D721Med (cell line): ENCODE data around the gene KCMF1.

Experiments
- DNase-seq: peaks from one replicate; pipeline ENCODE4 v3.0.0; 2011; ENCODE audit warnings: low spot score; ENCODE audit not compliant: insufficient read length
- FAIRE-seq: peaks from 2 replicates; lab custom pipeline; 2011; peaks lifted over from hg19 to GRCh38; lab: Jason Lieb, UNC
- TF ChIP-seq, protein P1 (sequence below): IDR thresholded peaks from 2 replicates; pipeline ENCODE4 v1.5.1; 2012; ENCODE audit warnings: mild to moderate bottlenecking, control low read depth; ENCODE audit not compliant: insufficient read depth; ENCODE audit errors: missing control alignments

Gene KCMF1

DNA sequence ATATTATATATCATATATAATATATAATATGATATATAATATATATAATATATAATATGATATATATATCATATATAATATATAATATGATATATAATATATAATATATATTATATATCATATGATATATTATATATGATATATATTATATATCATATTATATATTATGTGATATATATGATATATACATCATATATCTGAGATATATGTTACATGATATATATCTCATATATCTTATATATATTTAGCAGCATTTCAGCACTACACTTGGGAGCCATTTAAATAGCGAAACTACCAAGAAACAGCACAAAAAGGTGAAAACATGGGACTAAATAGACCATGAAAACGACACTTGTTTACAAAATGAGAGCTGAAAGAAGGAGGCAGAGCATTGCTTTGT is 37.3 kb downstream of the KCMF1 start:
- TF ChIP-seq, protein P1, sequence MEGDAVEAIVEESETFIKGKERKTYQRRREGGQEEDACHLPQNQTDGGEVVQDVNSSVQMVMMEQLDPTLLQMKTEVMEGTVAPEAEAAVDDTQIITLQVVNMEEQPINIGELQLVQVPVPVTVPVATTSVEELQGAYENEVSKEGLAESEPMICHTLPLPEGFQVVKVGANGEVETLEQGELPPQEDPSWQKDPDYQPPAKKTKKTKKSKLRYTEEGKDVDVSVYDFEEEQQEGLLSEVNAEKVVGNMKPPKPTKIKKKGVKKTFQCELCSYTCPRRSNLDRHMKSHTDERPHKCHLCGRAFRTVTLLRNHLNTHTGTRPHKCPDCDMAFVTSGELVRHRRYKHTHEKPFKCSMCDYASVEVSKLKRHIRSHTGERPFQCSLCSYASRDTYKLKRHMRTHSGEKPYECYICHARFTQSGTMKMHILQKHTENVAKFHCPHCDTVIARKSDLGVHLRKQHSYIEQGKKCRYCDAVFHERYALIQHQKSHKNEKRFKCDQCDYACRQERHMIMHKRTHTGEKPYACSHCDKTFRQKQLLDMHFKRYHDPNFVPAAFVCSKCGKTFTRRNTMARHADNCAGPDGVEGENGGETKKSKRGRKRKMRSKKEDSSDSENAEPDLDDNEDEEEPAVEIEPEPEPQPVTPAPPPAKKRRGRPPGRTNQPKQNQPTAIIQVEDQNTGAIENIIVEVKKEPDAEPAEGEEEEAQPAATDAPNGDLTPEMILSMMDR, result no peak
- FAIRE-seq (no peak), DNase-seq (no peak)

DNA sequence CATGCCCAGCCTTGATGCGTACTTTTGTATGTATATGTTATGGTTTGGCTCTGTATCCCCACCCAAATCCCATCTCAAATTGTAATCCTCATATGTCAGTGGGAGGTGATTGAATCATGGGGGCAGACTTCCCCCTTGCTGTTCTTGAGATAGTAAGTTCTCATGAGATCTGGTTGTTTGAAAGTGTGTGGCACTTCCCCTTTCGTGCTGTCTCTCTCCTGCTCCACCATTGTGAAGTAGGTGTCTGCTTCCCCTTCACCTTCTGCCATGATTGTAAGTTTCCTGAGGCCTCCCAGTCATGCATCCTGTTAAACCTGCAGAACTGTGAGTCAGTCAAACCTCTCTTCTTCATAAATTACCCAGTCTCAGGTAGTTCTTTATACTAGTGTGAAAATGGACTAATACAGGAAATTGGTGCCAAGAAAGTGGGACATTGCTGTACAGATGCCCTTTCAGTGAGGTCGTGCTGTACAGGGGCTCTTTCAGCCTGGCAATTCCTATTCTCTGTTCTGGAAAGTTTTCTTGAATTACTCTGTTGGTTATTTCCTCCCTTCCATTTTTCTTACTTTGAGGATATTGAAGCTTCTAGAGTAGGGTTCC is 38.2 kb downstream of the KCMF1 start:
- no peak for DNase-seq
- no peak for FAIRE-seq
- TF ChIP-seq, protein P1, result no peak

- FAIRE-seq (no peak), DNase-seq (no peak)
- TF ChIP-seq, protein P1, result no peak
Measured at GRCh38 chr2:85010404-85010803, 39.4 kb downstream of the KCMF1 start.

DNA sequence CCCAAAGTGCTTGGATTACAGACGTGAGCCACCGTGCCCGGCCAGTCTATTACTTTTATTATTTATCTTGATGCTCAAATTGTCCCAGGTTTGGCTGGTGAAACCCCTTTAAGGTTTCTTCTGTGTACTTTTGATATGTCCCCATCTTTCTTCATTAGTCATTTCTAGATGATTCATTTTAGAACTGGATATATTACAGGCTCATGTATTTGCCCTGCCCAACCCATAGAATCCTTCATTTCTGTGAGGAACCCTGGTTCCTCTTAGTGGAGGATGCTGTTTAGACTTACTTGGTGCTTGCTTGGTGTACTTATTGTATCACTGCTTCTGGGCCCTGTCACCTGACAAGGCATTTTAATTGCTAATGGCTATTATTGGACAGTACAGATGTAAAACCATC is 40.1 kb downstream of the KCMF1 start:
- DNase-seq, result no peak
- FAIRE-seq, result no peak
- TF ChIP-seq, protein P1, result no peak

DNA sequence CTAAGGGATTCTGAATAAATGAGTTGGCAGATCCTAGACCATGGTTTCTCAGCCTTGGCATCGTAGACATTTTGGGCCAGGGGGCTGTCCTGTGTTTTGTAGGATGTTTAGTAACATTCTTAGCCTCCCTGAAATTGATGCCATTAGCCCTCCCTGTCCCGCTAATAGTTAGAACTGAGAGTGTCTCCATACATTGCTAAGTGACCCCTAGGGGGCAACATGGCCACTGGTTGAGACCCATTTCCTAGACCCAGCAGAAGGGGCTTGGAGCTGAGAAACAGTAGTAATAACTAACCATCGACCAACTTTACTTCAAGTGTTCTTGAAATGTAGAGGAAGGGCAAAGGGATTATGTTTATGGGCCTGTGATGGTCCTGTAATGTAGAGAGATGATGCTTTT is 40.8 kb downstream of the KCMF1 start:
- FAIRE-seq, result no peak
- TF ChIP-seq, protein P1, result peak; percentile 21
- DNase-seq, result no peak

DNA sequence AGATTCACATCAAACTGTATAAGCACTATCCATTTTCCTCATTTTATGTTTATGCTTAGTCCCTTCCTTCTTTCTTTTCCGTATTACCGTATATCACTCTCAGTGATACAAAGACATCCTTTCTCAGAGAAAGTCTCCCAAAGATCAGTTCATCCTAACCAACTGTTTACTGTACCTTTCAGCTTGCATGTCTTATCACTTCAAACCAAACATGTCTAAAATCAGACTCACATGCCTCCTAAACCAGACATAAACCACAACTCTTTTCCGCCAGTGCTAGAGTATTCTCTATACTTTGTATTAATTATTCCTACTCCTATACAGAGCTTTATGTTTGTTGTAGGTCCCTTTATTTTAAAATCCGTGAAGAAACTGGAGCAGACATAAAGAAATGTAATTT is 41.5 kb downstream of the KCMF1 start:
- TF ChIP-seq, protein P1, result no peak
- FAIRE-seq (no peak), DNase-seq (no peak)

DNA sequence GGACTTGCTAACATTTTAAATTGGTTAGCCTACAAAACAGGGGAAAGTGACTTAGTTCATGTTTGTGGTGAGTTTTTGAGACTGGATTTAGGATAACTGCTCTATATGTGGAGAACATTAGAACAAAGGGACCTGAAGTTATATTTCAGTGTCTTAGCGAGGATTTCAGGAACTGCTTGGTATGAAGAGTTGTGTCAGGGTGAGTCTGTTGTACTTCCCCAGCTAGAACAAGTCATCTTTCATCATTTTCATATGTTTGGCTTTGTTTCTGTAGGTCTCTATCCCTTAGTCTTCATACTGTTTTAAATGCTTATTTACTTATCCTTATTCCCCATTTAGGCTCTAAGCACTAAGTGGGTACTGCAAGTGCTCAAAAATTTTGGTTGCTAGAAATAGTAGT is 41.9 kb downstream of the KCMF1 start:
- no peak for FAIRE-seq
- TF ChIP-seq, protein P1, result no peak
- no peak for DNase-seq
